DOHH2 (cell line): Measurements from ENCODE around the gene ZNF8.

ENCODE experiments used
- EZH2phosphoT487 ChIP-seq: fragments of 200-600 bp; sonication (generic); IDR thresholded peaks from 2 replicates; pipeline ENCODE4 v1.6.1; 2017; ENCODE audit warnings: borderline replicate concordance, mild to moderate bottlenecking, antibody characterized with exemption, low read length, moderate library complexity, mixed read lengths
- TF ChIP-seq, protein P1 (sequence below): fragments of 200-600 bp; sonication (generic); IDR thresholded peaks from one replicate; pipeline ENCODE4 v1.5.1; 2014; ENCODE audit warnings: antibody characterized with exemption, mild to moderate bottlenecking, low read depth, low read length; ENCODE audit not compliant: poor library complexity, severe bottlenecking

DNA sequence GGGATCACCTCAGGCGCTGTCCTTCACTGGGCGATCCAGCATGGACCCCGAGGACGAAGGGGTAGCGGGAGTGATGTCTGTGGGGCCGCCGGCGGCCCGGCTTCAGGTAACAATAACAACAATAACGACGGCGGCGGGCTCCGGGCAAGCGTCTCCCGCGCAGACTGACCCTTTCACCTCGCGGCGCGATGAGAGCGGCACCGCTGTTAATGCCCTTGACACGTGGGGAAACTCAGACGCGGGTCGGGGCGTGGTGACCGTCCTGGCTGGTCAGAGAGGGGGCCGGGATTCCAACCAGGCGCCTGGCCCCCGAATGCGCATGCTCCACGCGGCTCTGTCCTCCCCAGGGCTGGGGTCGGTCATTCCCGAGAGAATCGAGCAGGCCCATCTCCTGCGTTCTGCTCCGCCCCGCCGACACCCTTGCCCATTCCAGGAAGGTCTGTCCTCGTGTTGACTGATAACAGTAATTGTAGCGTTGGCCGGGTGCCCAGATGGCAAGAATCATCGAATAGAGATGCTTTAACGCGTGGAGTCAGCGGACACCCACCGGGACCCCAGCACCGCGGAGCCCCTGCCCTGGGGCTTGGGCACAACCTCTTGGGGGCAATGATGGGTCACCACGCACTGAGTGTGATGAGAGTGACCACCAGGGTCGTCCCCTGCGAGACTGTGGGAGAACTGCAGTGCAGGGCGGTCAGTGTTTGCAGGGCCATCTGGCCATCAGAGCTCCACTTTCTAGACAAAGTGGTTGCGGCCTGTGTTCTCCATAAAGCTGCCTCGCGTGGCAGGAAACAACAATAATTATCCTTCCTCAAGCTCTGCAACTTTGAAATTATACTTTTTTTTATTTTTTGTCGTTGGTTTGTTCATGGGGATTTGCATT is 528 bp downstream of the ZNF8 start:
- no peak for TF ChIP-seq EZH2phosphoT487
- TF ChIP-seq, protein P1, sequence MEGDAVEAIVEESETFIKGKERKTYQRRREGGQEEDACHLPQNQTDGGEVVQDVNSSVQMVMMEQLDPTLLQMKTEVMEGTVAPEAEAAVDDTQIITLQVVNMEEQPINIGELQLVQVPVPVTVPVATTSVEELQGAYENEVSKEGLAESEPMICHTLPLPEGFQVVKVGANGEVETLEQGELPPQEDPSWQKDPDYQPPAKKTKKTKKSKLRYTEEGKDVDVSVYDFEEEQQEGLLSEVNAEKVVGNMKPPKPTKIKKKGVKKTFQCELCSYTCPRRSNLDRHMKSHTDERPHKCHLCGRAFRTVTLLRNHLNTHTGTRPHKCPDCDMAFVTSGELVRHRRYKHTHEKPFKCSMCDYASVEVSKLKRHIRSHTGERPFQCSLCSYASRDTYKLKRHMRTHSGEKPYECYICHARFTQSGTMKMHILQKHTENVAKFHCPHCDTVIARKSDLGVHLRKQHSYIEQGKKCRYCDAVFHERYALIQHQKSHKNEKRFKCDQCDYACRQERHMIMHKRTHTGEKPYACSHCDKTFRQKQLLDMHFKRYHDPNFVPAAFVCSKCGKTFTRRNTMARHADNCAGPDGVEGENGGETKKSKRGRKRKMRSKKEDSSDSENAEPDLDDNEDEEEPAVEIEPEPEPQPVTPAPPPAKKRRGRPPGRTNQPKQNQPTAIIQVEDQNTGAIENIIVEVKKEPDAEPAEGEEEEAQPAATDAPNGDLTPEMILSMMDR, result no peak
